ENCODE results near the gene USP24. TPM values are rescaled to one million over a fixed set of nuclear protein-coding genes. Genes with fewer than 3 reads are reported as not detected.

Gene USP24
- total RNA-seq, 1 experiment from 2014 or later = 32.9 TPM

- no peaks in the 10 kb centered on the region for H3K27me3 ChIP-seq (ENCODE audit: control insufficient read depth, insufficient read depth, low read length)
- H3K36me3 ChIP-seq (replicated peaks; ENCODE audit: control insufficient read depth, insufficient read depth, low read length) = no peaks in the 10 kb centered on the region
These were observed 162.7 kb downstream of the USP24 start for GRCh38 chr1:55052221-55053142.

GRCh38 chr1:55051621-55052020 is 163.5 kb downstream of the USP24 start:
- Histone ChIP-seq H3K27me3 (ENCODE audit: control insufficient read depth, insufficient read depth, low read length) (no peaks in the 10 kb centered on the region), H3K4me3 (ENCODE audit: insufficient read depth, low read depth, low read length) (no peak overlapping the region), H3K36me3 (replicated peaks; ENCODE audit: control insufficient read depth, insufficient read depth, low read length) (no peaks in the 10 kb centered on the region)
- peak; percentile 26 for DNase-seq

More at GRCh38 chr1:55052221-55053142, 162.7 kb downstream of the USP24 start:
- peak; percentile 30 for DNase-seq
- H3K4me3 ChIP-seq (ENCODE audit: insufficient read depth, low read depth, low read length) = no peak overlapping the region

DNA sequence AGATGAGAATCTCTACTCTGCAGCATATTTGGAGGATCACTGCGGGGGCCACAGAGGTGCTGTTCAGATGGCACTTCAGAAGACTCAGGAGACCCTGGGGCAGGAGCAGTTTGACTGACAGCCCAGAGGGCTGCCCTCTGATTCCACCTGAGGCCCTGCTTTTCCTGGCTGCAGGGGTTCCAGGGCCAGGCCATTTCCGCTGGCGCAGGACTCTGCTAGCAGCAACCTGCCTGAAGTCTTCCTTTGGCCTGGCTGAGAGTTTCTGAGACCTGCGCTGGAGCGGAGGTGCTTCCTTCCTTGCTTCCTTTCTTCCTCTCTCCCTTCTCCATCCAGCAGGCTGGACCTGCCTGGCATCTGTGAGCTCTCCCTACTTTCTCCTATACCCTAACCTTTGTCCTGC is 164.0 kb downstream of the USP24 start:
- Histone ChIP-seq H3K4me3 (ENCODE audit: insufficient read depth, low read depth, low read length) (no peak overlapping the region), H3K36me3 (replicated peaks; ENCODE audit: control insufficient read depth, insufficient read depth, low read length) (no peaks in the 10 kb centered on the region), H3K27me3 (ENCODE audit: control insufficient read depth, insufficient read depth, low read length) (no peaks in the 10 kb centered on the region)
- DNase-seq = peak; percentile 29

- no peaks in the 10 kb centered on the region for H3K36me3 ChIP-seq (replicated peaks; ENCODE audit: control insufficient read depth, insufficient read depth, low read length)
- H3K4me3 ChIP-seq (ENCODE audit: insufficient read depth, low read depth, low read length) = no peak overlapping the region
- H3K27me3 ChIP-seq (ENCODE audit: control insufficient read depth, insufficient read depth, low read length) = no peaks in the 10 kb centered on the region
- no peak for DNase-seq
These were observed 164.9 kb downstream of the USP24 start for GRCh38 chr1:55050283-55050682.

DNA sequence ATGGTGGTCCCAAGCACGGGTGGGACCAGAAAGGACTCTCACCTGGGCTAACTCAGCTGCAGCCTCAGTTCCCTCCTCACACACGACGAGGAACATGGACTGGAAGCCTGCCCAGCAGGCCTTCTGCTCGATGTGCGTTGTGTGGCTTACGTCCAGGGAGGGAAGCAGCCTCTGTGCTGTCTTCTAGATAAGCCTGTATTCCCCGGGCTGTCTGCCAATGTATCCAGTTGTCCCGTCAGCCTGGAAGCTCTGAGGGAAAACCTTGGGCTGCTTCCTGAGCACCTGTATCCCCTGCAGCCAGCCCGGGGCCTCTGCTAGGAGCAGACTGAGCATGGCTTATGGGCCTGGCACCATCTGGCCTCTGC is 165.3 kb downstream of the USP24 start:
- DNase-seq = no peak
- Histone ChIP-seq H3K4me3 (ENCODE audit: insufficient read depth, low read depth, low read length) (no peak overlapping the region), H3K36me3 (replicated peaks; ENCODE audit: control insufficient read depth, insufficient read depth, low read length) (no peaks in the 10 kb centered on the region), H3K27me3 (ENCODE audit: control insufficient read depth, insufficient read depth, low read length) (no peaks in the 10 kb centered on the region)

GRCh38 chr1:55049271-55049913 is 165.8 kb downstream of the USP24 start:
- no peak for DNase-seq
- Histone ChIP-seq H3K27me3 (ENCODE audit: control insufficient read depth, insufficient read depth, low read length) (no peaks in the 10 kb centered on the region), H3K36me3 (replicated peaks; ENCODE audit: control insufficient read depth, insufficient read depth, low read length) (no peaks in the 10 kb centered on the region; the same call in 1 of the 2 replicates), H3K4me3 (ENCODE audit: insufficient read depth, low read depth, low read length) (no peak overlapping the region)

GRCh38 chr1:55048453-55049270 is 166.5 kb downstream of the USP24 start:
- no peaks in the 10 kb centered on the region; the same call in 1 of the 2 replicates for H3K36me3 ChIP-seq (replicated peaks; ENCODE audit: control insufficient read depth, insufficient read depth, low read length)
- no peak for DNase-seq
- no peaks in the 10 kb centered on the region for H3K27me3 ChIP-seq (ENCODE audit: control insufficient read depth, insufficient read depth, low read length)
- no peak overlapping the region for H3K4me3 ChIP-seq (ENCODE audit: insufficient read depth, low read depth, low read length)

DNA sequence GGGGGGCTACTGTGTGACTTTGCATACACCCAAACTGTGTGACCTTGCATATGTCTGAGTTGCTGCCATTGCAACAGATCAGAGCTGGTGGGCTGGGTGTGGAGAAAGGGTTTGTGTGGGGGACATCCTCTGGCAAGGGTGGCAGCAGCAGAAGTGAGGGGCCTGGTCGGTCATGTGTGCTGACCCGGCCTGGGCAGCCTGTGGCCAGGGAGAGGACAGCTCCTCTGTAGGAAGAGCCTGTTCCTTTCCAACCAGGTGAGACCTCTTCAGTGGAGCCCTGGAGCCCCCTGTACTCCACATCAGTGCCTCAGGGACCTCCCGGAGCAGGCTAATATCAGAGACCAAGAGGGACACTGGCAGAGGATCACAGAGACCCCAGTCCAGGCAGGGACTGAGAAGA is 167.6 kb downstream of the USP24 start:
- Histone ChIP-seq H3K36me3 (replicated peaks; ENCODE audit: control insufficient read depth, insufficient read depth, low read length) (no peaks in the 10 kb centered on the region; the same call in 1 of the 2 replicates), H3K27me3 (ENCODE audit: control insufficient read depth, insufficient read depth, low read length) (no peaks in the 10 kb centered on the region), H3K4me3 (ENCODE audit: insufficient read depth, low read depth, low read length) (no peak overlapping the region)
- no peak for DNase-seq

DNA sequence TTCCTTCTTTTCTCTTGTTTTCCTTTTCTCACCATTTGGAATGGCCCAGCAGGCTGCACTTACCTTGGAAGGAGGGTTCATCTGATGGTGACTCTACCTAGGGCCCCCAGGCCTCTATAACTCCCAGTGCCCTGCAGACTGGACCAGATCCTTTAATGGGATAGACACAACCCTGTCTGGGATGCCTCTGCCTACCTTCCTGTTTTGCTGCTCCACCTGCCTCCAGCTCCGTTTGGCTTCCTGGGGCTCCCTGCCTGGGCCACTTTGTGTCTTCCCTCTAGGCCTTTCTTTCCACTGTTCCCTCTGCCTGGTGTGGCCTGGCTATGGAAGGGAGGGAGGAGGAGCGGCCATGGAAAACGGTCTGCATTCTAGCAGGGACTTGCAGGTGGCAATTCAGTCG is 168.3 kb downstream of the USP24 start:
- Histone ChIP-seq H3K36me3 (replicated peaks; ENCODE audit: control insufficient read depth, insufficient read depth, low read length) (no peaks in the 10 kb centered on the region; the same call in 1 of the 2 replicates), H3K4me3 (ENCODE audit: insufficient read depth, low read depth, low read length) (no peak overlapping the region), H3K27me3 (ENCODE audit: control insufficient read depth, insufficient read depth, low read length) (no peaks in the 10 kb centered on the region)
- no peak for DNase-seq

GRCh38 chr1:55045430-55045829 is 169.7 kb downstream of the USP24 start:
- no peak overlapping the region for H3K4me3 ChIP-seq (ENCODE audit: insufficient read depth, low read depth, low read length)
- peaks cover 9% of the 10 kb centered on the region for H3K27me3 ChIP-seq (ENCODE audit: control insufficient read depth, insufficient read depth, low read length)
- DNase-seq = no peak
- no peaks in the 10 kb centered on the region; the same call in 1 of the 2 replicates for H3K36me3 ChIP-seq (replicated peaks; ENCODE audit: control insufficient read depth, insufficient read depth, low read length)

- no peak for DNase-seq
- H3K27me3 ChIP-seq (ENCODE audit: control insufficient read depth, insufficient read depth, low read length) = peaks cover 15% of the 10 kb centered on the region
- H3K4me3 ChIP-seq (ENCODE audit: insufficient read depth, low read depth, low read length) = no peak overlapping the region
- H3K36me3 ChIP-seq (replicated peaks; ENCODE audit: control insufficient read depth, insufficient read depth, low read length) = no peaks in the 10 kb centered on the region; the same call in 1 of the 2 replicates
These were observed 170.4 kb downstream of the USP24 start for GRCh38 chr1:55044617-55045397.

DNA sequence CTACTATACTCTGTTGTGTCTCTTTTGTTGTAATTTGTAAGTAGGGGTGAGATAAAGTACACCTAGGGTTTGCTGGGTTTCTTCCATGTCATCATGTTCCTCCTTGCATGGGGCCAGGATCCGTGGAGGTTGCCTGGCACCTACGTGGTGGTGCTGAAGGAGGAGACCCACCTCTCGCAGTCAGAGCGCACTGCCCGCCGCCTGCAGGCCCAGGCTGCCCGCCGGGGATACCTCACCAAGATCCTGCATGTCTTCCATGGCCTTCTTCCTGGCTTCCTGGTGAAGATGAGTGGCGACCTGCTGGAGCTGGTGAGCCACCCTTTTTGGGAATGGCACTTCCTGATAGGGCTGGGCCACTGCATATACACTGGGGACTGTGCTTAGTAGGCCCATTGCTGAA is 171.4 kb downstream of the USP24 start:
- Histone ChIP-seq H3K27me3 (ENCODE audit: control insufficient read depth, insufficient read depth, low read length) (peaks cover 26% of the 10 kb centered on the region), H3K4me3 (ENCODE audit: insufficient read depth, low read depth, low read length) (no peak overlapping the region), H3K36me3 (replicated peaks; ENCODE audit: control insufficient read depth, insufficient read depth, low read length) (no peaks in the 10 kb centered on the region; the same call in 1 of the 2 replicates)
- no peak for DNase-seq

DNA sequence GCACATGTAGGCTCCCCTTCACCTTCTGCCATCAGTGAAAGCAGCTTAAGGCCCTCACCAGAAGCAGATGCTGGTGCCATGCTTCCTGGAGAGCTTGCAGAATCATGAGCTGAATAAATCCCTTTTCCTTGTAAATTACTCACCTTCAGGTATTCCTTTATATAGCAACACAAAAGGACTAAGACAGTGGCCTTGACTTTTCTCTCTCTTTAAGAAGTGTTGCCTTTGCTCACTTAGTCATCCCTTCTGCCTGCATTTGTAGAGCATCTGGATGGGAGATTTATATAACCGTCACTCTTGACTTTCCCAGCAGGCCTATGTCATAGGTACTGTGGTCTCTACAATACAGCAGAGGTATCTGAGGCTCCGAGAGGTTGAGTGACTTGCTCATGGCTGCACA is 172.2 kb downstream of the USP24 start:
- Histone ChIP-seq H3K4me3 (ENCODE audit: insufficient read depth, low read depth, low read length) (no peak overlapping the region), H3K27me3 (ENCODE audit: control insufficient read depth, insufficient read depth, low read length) (peaks cover 33% of the 10 kb centered on the region), H3K36me3 (replicated peaks; ENCODE audit: control insufficient read depth, insufficient read depth, low read length) (no peaks in the 10 kb centered on the region; the same call in 1 of the 2 replicates)
- no peak for DNase-seq

- Histone ChIP-seq H3K27me3 (ENCODE audit: control insufficient read depth, insufficient read depth, low read length) (peaks cover 39% of the 10 kb centered on the region), H3K36me3 (replicated peaks; ENCODE audit: control insufficient read depth, insufficient read depth, low read length) (no peaks in the 10 kb centered on the region; the same call in 1 of the 2 replicates), H3K4me3 (ENCODE audit: insufficient read depth, low read depth, low read length) (no peak overlapping the region)
- no peak for DNase-seq
These were observed 173.6 kb downstream of the USP24 start for GRCh38 chr1:55041613-55042012.

Data from H7 (cell line).